ENCODE results near the gene HDAC11. TPM values are rescaled to one million over a fixed set of nuclear protein-coding genes. Genes with fewer than 3 reads are reported as not detected.

HDAC11 gene
- total and polyA plus RNA-seq, 9 of the 15 experiments (the other 6 are each of a cell fraction or from before 2014, with no cell fraction given) = 0.60 to 6.0 (median 4.5) TPM

DNA sequence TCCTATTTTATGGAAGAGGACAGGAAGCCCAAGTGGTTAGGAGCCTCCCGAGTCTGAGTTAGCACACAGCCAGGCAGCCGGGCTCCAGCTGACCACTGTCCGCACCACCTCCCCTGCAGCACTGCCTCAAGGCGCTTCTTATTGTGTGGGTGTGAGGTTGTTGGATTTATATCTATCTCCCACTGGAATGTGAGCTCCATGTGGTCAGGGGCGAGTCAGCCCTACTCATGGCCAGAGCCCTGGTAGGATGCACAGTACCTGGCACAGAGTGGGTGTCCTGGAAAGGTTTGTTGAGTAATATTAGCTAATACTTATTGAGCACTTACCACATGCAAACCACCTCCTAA is 59.2 kb downstream of the HDAC11 start:
- intact Hi-C loops (cut with micrococcal nuclease) = loop anchor here (5.0 kb wide), 1 partner anchor 42 kb away; no protein-coding TSS in a partner anchor
- TF ChIP-seq RHOXF2B (CRISPR knock-in tag; conservative IDR thresholded peaks at IDR 0.05) = no peak
- TF ChIP-seq, protein P1, sequence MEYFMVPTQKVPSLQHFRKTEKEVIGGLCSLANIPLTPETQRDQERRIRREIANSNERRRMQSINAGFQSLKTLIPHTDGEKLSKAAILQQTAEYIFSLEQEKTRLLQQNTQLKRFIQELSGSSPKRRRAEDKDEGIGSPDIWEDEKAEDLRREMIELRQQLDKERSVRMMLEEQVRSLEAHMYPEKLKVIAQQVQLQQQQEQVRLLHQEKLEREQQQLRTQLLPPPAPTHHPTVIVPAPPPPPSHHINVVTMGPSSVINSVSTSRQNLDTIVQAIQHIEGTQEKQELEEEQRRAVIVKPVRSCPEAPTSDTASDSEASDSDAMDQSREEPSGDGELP (CRISPR knock-in tag; IDR thresholded peaks at IDR 0.05; ENCODE audit: borderline replicate concordance) = 0 out of 2 replicates have a peak, but pooled peaks have one; percentile 31
- no peak for TF ChIP-seq KHSRP (IDR thresholded peaks at IDR 0.05)
- TF ChIP-seq ZNF507 (tag; conservative IDR thresholded peaks at IDR 0.05) = no peak
- no peak for TF ChIP-seq CREM (IDR thresholded peaks at IDR 0.05; ENCODE audit: low read depth)

More for the DNA sequence above, 59.2 kb downstream of the HDAC11 start:
- ChIA-PET POLR2A (interaction anchor here (0.6 to 1.2 kb wide), 4 partner anchors 8 to 15 kb away, joined by 3 read pairs; no protein-coding TSS in a partner anchor), CTCF (ENCODE audit: low intra/inter-chr PET ratio) (no interaction called here)
- H4K20me1 ChIP-seq (replicated peaks; ENCODE audit: control insufficient read depth, insufficient read depth, low read length) = no peaks in the 10 kb centered on the region
- in situ Hi-C loops (cut with MboI) = no loop called here
- H3K27me3 ChIP-seq (ENCODE audit: control insufficient read depth in 2 of 2, insufficient read depth in 2 of 2, low read length in 2 of 2) = peaks cover 23 to 56% of the 10 kb centered on the region in 2 experiments
- H3K4me1 ChIP-seq (replicated peaks in 1 of 2; ENCODE audit: control insufficient read depth in 2 of 2, insufficient read depth in 2 of 2, low read length in 2 of 2) = no peaks in the 10 kb centered on the region; a peak in 2 of 5 replicates
- ATAC-seq (peak; percentile 18; the same call in 2 of the 3 replicates), FAIRE-seq (no peak), DNase-seq (ENCODE audit: extremely low read depth in 1 of 4, low spot score in 3 of 4) (no peak)
- H3K4me2 ChIP-seq (ENCODE audit: insufficient read depth, low read length) = no peak overlapping the region
- no peak overlapping the region for H3K27ac ChIP-seq (ENCODE audit: extremely low read depth, low read depth, low read length)
- H3K9ac ChIP-seq (ENCODE audit: insufficient read depth in 1 of 2, low read depth in 2 of 2, low read length in 2 of 2) = no peak overlapping the region
- H3K4me3 ChIP-seq = no peak overlapping the region
- BruUV-seq (replicated peaks) = no TSS peak
- H3K79me2 ChIP-seq (ENCODE audit: control insufficient read depth, insufficient read depth, low read length) = no peaks in the 10 kb centered on the region
- no peaks in the 10 kb centered on the region for H3K9me3 ChIP-seq (replicated peaks; ENCODE audit: control insufficient read depth, insufficient read depth, low read depth, low read length)
- WGBS (ENCODE audit: insufficient coverage, low coverage, missing lambda C conversion rate) = 30% methylated on average over 5 of the region's 5 CpGs
- H3K36me3 ChIP-seq (ENCODE audit: control insufficient read depth, insufficient read depth, low read length) = no peaks in the 10 kb centered on the region
- no peaks in the 10 kb centered on the region for H3K9me1 ChIP-seq (ENCODE audit: control insufficient read depth, insufficient read depth, low read length)
- H2AFZ ChIP-seq (ENCODE audit: low read depth, low read length) = no peak overlapping the region; the same call in 1 of the 2 replicates

Measured in K562 (cell line).